ENCODE measurements around the gene SH3BGR. TPM values are rescaled to one million over a fixed set of nuclear protein-coding genes. Genes with fewer than 3 reads are reported as not detected.
"Not testable (repeated sequence)": the region's sequence is repeated elsewhere in the genome, so short reads cannot be mapped to it uniquely, and the experiment has no call there.

Gene SH3BGR
- total RNA-seq (3.3 and 6.8 TPM in 2 replicates), polyA plus RNA-seq (1.6 and 1.8 TPM in 2 replicates), polyA minus RNA-seq (ENCODE audit: low replicate concordance) (1.6 TPM in 1 of 2 replicates, not detected in the other)
- 1.6 and 2.0 TPM in 2 replicates for polyA plus RNA-seq (2012)

- peak within 1 kb of the TSS; percentile 8 for H3K4me2 ChIP-seq (ENCODE audit: extremely low read depth, insufficient read depth, low read length)
- no peaks in the 10 kb centered on the region for H3K9me3 ChIP-seq (ENCODE audit: control insufficient read depth, insufficient read depth, low read depth, low read length)
- H3K27me3 ChIP-seq (ENCODE audit: control insufficient read depth, insufficient read depth, low read length), result peaks cover 4% of the 10 kb centered on the region
- H3K4me3 ChIP-seq (replicated peaks in 1 of 4; ENCODE audit: control extremely low read depth in 1 of 4, insufficient read depth in 1 of 4, low read depth in 3 of 4, low read length in 4 of 4), result peak within 1 kb of the TSS in 1 of 4 experiments; percentile 32
- H4K20me1 ChIP-seq (ENCODE audit: control insufficient read depth, extremely low read depth, insufficient read depth, low read length), result no peaks in the 10 kb centered on the region
- H3K36me3 ChIP-seq (ENCODE audit: control insufficient read depth, insufficient read depth, low read length), result no peaks in the 10 kb centered on the region
- no peaks in the 10 kb centered on the region for H3K79me2 ChIP-seq (ENCODE audit: control insufficient read depth, insufficient read depth, low read length)
- H2AFZ ChIP-seq (ENCODE audit: low read length), result no peak within 1 kb of the TSS
- H3K27ac ChIP-seq (ENCODE audit: insufficient read depth, low read length), result no peak within 1 kb of the TSS
- peak in 1 of 2 donors; percentile 17 for DNase-seq (ENCODE audit: low read depth in 2 of 2)
- no peak for TF ChIP-seq EZH2 (IDR thresholded peaks at IDR 0.05; ENCODE audit: low read length, missing control alignments)
- TF ChIP-seq, protein P1, sequence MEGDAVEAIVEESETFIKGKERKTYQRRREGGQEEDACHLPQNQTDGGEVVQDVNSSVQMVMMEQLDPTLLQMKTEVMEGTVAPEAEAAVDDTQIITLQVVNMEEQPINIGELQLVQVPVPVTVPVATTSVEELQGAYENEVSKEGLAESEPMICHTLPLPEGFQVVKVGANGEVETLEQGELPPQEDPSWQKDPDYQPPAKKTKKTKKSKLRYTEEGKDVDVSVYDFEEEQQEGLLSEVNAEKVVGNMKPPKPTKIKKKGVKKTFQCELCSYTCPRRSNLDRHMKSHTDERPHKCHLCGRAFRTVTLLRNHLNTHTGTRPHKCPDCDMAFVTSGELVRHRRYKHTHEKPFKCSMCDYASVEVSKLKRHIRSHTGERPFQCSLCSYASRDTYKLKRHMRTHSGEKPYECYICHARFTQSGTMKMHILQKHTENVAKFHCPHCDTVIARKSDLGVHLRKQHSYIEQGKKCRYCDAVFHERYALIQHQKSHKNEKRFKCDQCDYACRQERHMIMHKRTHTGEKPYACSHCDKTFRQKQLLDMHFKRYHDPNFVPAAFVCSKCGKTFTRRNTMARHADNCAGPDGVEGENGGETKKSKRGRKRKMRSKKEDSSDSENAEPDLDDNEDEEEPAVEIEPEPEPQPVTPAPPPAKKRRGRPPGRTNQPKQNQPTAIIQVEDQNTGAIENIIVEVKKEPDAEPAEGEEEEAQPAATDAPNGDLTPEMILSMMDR (conservative IDR thresholded peaks at IDR 0.05 in 1 of 2, IDR thresholded peaks at IDR 0.05 in 1 of 2; ENCODE audit: low read depth in 1 of 2, low read length in 2 of 2), result no peak
- H3K4me1 ChIP-seq (ENCODE audit: control insufficient read depth, extremely low read depth, insufficient read depth, low read length), result no peaks in the 10 kb centered on the region
- no peak within 1 kb of the TSS for H3K9ac ChIP-seq (ENCODE audit: insufficient read depth, low read length)
These were observed at the start of gene SH3BGR for GRCh38 chr21:39451332-39452206. Gene SH3BGR (plus strand): TSS chr21:39451970. CDS start chr21:39452097, 127 bp downstream.

DNA sequence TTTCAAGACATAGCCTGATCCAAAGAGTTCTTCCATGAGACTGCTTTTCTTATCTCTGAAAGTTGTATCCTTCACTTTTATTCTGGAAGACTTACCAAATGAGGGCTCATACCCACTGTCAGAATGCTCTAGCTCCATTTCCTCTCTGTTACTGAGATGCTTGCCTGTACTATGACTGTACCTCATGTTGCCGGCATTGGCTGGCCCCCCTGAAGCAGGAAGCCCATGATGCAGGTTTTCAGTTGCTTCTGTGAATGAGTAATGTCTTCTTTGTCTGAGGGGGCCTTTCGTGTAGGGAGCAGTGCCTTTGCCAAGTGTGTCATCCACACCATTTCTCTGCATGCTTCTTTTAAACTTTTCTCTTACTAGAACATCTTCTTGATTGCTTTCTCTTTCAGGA, 45.7 kb upstream of the SH3BGR start:
- Histone ChIP-seq H3K27me3 (ENCODE audit: control insufficient read depth, insufficient read depth, low read length) (no peaks in the 10 kb centered on the region), H4K20me1 (ENCODE audit: control insufficient read depth, extremely low read depth, insufficient read depth, low read length) (no peaks in the 10 kb centered on the region), H3K79me2 (ENCODE audit: control insufficient read depth, insufficient read depth, low read length) (no peaks in the 10 kb centered on the region), H3K4me3 (replicated peaks in 1 of 4; ENCODE audit: control extremely low read depth in 1 of 4, insufficient read depth in 1 of 4, low read depth in 3 of 4, low read length in 4 of 4) (no peak overlapping the region), H3K9ac (ENCODE audit: insufficient read depth, low read length) (no peak overlapping the region), H2AFZ (ENCODE audit: low read length) (no peak overlapping the region), H3K4me1 (ENCODE audit: control insufficient read depth, extremely low read depth, insufficient read depth, low read length) (no peaks in the 10 kb centered on the region), H3K27ac (ENCODE audit: insufficient read depth, low read length) (no peak overlapping the region), H3K4me2 (ENCODE audit: extremely low read depth, insufficient read depth, low read length) (no peak overlapping the region), H3K9me3 (ENCODE audit: control insufficient read depth, insufficient read depth, low read depth, low read length) (no peaks in the 10 kb centered on the region), H3K36me3 (ENCODE audit: control insufficient read depth, insufficient read depth, low read length) (peaks cover 1% of the 10 kb centered on the region)
- DNase-seq (ENCODE audit: low read depth in 2 of 2), result no peak
- no peak for TF ChIP-seq EZH2 (IDR thresholded peaks at IDR 0.05; ENCODE audit: low read length, missing control alignments)
- TF ChIP-seq, protein P1 (conservative IDR thresholded peaks at IDR 0.05 in 1 of 2, IDR thresholded peaks at IDR 0.05 in 1 of 2; ENCODE audit: low read depth in 1 of 2, low read length in 2 of 2), result no peak

GRCh38 chr21:39419204-39419603, 32.6 kb upstream of the SH3BGR start:
- DNase-seq (ENCODE audit: low read depth in 2 of 2); H2AFZ ChIP-seq (ENCODE audit: low read length): not testable (repeated sequence)

More at GRCh38 chr21:39419204-39419603, 32.6 kb upstream of the SH3BGR start:
- H3K27me3 ChIP-seq (ENCODE audit: control insufficient read depth, insufficient read depth, low read length); H3K4me1 ChIP-seq (ENCODE audit: control insufficient read depth, extremely low read depth, insufficient read depth, low read length); H4K20me1 ChIP-seq (ENCODE audit: control insufficient read depth, extremely low read depth, insufficient read depth, low read length); H3K9me3 ChIP-seq (ENCODE audit: control insufficient read depth, insufficient read depth, low read depth, low read length); H3K79me2 ChIP-seq (ENCODE audit: control insufficient read depth, insufficient read depth, low read length); H3K4me2 ChIP-seq (ENCODE audit: extremely low read depth, insufficient read depth, low read length); H3K36me3 ChIP-seq (ENCODE audit: control insufficient read depth, insufficient read depth, low read length); H3K27ac ChIP-seq (ENCODE audit: insufficient read depth, low read length); H3K9ac ChIP-seq (ENCODE audit: insufficient read depth, low read length); H3K4me3 ChIP-seq (replicated peaks in 1 of 4; ENCODE audit: control extremely low read depth in 1 of 4, insufficient read depth in 1 of 4, low read depth in 3 of 4, low read length in 4 of 4): not testable (repeated sequence)

Data from fibroblast of lung (primary cell).